GM19467 (cell line): Measurements from ENCODE around the gene ZNF132.
A peak's percentile ranks its signal among the peaks of the same experiment; 100 is the strongest.

Experiments used
- ATAC-seq: cut with Tn5 transposase; IDR thresholded peaks from one replicate; pipeline ENCODE4 v1.9.1; 2021; ENCODE audit warnings: mild to moderate bottlenecking, moderate library complexity; ENCODE audit not compliant: unreplicated experiment

Gene ZNF132

DNA sequence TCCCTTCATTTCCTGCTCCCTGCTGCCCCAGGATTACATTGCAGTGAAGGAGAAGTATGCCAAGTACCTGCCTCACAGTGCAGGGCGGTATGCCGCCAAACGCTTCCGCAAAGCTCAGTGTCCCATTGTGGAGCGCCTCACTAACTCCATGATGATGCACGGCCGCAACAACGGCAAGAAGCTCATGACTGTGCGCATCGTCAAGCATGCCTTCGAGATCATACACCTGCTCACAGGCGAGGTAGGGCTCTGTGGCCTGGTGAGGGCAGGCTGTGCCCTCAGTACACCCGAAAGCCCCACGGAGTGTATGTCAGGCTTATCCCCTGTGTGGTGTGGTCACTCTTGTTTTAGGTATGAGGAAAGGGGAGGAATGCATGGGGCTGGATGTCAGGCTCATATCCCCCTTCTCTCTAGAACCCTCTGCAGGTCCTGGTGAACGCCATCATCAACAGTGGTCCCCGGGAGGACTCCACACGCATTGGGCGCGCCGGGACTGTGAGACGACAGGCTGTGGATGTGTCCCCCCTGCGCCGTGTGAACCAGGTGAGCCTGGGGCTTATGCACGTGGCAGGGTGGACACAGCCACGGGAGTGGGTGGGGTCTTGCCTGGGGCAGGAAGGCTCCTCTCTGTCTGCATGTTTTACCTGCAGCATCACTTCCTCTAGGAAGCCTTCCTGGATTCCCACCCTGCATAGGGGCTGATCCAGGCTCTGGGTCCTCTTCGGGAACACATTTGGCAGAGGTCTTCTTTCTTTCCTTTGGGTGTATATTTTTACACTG, 46.8 kb downstream of the ZNF132 start:
- no peak for ATAC-seq

DNA sequence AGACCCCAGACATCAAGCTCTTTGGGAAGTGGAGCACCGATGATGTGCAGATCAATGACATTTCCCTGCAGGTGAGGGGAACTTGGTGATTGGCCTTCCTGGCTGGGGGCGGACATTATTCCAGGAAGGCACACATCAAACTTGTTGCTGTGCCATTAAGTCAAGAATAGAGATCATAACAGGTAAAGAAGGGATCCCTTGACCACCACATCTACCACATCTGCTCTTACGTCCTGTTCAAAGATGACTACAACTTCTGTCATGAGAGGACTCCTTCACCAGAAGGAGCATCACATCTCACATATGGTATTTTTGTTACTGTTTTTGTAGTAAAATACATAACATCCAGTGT, 51.8 kb downstream of the ZNF132 start:
- no peak for ATAC-seq

DNA sequence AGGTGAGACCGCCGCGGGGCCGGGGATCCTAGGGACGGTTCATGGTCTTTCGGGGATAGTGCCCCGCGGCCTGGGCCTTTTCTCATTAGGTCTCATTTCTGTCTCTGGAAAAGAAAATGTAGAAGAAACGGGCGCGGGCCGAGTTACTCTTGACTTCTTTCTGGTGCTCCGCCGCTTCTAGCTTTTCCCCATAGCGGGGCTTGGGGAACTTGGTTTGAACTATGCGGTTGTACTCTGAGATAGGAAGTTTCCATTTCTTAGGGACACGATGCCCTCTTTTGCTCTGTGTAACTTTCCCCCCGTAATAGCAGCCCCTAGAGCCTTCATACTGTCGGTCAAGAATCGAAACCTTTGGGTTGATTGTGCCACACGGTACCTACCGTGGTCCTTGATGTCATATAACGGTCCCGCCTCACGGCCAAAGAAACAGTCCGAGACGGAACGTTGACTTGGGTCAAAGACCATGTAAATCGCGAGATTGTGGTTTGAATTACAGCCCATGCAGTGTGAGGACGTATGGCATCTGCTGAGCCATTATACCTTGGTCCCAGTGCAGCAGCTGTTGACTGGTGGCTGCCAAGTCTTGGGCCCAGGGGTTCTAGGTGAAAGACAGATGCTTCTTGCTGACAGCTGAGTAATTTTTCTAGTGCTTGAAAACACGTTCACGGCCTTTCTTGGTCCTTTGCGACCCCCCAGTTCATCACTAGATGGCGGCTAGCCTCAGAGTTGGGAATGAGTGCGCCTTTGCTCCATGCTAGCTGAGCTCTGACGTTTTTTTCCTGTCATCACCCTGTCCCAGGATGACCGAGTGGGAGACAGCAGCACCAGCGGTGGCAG, 52.4 kb downstream of the ZNF132 start:
- ATAC-seq: no peak

DNA sequence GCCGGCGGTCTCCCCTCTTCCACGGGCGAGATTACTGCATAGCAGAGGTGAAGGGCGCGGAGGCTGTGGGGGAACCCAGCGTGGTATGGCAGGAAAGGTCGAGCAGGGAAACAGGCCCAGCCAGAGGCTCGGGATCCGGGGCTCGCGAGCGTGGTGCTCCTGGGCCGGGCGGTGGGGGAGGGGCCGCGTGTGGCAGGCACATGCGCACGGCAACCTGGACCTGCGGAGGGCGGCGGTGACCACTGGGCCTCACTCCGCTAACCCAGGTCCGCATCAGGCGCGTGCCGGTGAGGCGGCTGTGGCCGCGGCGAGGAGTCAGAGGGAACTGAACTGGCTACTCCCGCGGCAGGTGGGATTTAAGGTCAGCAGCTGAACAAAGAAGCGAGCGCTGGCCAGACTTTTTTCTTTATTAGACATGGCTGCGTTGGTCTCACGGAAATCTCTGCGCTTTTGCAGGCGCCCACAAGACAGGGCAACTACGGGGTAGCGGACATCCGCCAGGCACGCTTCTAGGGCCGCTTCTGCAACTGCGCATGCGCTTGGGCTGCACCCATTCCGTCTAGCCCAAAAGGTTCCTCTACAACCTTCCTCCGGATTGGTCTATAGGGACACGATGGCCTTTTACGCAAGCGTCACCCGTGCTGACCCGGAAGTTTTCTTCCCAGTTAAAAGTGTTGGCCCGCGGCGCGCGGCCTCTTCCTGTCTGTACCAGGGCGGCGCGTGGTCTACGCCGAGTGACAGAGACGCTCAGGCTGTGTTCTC, 53.2 kb downstream of the ZNF132 start, which contains the start of gene RPS5:
Gene RPS5, plus strand, starts transcription at position 694 of the 762 bp plus-strand sequence. CDS start 869 bp downstream, outside the sequence.
- peak; percentile 88 for ATAC-seq

DNA sequence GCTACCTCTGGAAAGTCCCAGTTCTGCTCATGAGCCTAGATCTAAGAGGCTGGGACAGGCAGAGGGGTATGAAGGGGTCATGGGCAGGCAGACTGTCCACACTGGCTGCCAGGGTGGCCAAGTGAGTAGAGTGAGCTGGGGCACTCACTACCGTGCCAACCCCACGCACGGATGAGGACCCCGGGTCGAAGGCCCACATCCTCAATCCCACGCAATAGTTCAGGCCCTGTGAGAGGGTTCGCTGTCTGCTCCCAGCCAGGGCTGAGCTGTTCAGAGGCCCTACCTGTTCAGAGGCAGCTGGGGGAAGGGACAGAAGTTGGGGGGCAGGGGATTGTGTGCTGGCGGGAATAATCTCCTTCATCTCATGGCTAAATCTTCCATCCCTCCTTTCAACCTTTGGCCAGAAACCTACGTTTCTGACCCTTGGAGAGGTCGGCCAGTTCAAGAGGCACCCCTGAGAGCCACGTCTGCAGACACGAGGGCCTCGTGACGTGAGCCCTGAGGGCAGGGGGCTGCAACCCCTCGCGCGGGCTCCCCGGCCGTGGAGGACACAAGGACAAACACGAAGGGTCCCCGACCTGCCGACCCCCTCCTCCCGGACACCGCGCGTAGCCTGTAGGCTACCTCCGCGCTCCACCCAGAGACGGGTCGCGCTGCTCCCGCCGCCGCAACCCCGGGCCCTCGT, 53.9 kb downstream of the ZNF132 start:
- ATAC-seq: no peak

DNA sequence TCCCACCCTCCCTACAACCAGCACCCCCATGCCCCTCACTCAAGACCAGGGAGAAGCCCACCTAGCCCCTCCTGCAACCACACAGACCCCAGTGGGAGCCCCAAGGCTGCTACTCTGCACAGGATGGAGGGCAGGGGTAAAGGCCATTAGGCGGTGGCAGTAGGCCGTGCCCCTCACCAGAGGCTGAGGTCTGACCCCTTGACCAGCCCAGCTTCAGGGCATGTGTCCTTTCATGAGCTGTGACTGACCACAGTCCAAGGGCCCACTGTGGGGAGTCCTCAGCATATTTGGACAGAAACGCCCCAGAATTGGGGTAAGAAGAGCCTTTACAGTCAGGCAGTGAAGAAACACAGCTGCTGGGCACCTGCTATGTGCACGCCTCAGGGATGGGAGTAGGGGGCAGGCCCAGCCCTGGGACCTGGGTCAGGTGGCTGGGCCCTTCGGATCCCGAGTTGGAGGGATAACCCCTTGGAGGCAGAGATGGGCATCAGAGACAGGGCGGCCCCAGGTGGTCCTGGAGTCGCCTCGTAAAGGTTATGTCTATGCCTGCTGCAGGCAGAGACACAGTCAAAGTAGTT, 54.6 kb downstream of the ZNF132 start:
- no peak for ATAC-seq

DNA sequence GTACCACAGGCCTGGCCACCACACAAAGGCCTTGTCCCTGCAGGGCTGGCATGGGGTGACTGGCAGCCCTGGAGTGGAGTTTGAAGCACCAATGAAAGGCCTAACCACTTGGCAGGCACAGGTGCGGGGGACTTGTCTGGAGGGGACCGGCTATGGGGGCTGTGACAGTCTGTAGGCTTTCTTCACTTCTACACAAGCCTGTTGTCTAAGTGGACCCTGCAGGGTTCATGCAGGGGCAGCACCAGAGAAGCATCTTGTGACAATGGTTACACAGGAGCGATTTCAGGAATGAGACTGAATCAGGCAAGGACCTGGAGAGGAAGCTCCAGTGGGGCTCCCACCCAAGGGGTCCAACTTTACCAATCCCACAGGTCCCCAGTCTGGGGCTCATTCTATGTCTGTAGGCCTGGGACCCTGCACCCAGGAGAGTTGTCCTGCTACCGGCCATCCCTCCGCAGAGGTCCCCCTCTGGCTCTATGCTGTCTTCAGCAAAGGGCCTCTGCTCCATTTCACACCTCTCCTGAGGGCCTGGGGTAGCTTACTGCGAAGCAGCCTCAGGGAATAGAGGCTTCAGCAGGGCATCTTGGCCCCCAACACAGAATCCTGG, 56.9 kb downstream of the ZNF132 start:
- no peak for ATAC-seq
